Ishikawa (cell line): ENCODE measurements around the gene PRKCE.

Experiments used
- EP300 ChIP-seq: IDR thresholded peaks from 2 replicates; pipeline ENCODE4 v1.6.1; 2012; ENCODE audit warnings: borderline replicate concordance
- FOXM1 ChIP-seq: IDR thresholded peaks from 2 replicates; pipeline ENCODE4 v1.6.1; 2012; ENCODE audit warnings: low read depth, borderline replicate concordance
- MAX ChIP-seq: IDR thresholded peaks from 2 replicates; pipeline ENCODE4 v1.6.1; 2012
- RAD21 ChIP-seq: IDR thresholded peaks from 2 replicates; pipeline ENCODE4 v1.6.1; 2012; ENCODE audit warnings: low read depth
- REST ChIP-seq: IDR thresholded peaks from 2 replicates; pipeline ENCODE4 v1.6.1; 2012; ENCODE audit warnings: low read depth, mild to moderate bottlenecking
- TAF1 ChIP-seq: IDR thresholded peaks from 2 replicates; pipeline ENCODE4 v1.6.1; 2012; ENCODE audit warnings: low read depth, mild to moderate bottlenecking
- TCF12 ChIP-seq: IDR thresholded peaks from 2 replicates; pipeline ENCODE4 v1.6.1; 2012; ENCODE audit warnings: low read depth
- USF1 ChIP-seq: IDR thresholded peaks from 2 replicates; pipeline ENCODE4 v1.6.1; 2012
- YY1 ChIP-seq: IDR thresholded peaks from 2 replicates; pipeline ENCODE4 v1.6.1; 2012; ENCODE audit warnings: low read depth

- no peak for TF ChIP-seq EP300
- TF ChIP-seq USF1, result no peak
- no peak for TF ChIP-seq TAF1
- no peak for TF ChIP-seq RAD21
- TF ChIP-seq YY1, result no peak
- no peak for TF ChIP-seq FOXM1
- no peak for TF ChIP-seq REST
- TF ChIP-seq MAX, result no peak
- TF ChIP-seq TCF12, result no peak
Observed at GRCh38 chr2:45728458-45728942, 77.0 kb downstream of the PRKCE start.
